ENCODE data around the gene MEI1.
A peak's percentile ranks its signal among the peaks of the same experiment; 100 is the strongest.
"Not testable (repeated sequence)": the region's sequence is repeated elsewhere in the genome, so short reads cannot be mapped to it uniquely, and the experiment has no call there.

MEI1 gene

GRCh38 chr22:41820447-41820846 lies 121.1 kb downstream of the MEI1 start:
- DNase-seq (ENCODE audit: low read depth in 2 of 2) = no peak

DNA sequence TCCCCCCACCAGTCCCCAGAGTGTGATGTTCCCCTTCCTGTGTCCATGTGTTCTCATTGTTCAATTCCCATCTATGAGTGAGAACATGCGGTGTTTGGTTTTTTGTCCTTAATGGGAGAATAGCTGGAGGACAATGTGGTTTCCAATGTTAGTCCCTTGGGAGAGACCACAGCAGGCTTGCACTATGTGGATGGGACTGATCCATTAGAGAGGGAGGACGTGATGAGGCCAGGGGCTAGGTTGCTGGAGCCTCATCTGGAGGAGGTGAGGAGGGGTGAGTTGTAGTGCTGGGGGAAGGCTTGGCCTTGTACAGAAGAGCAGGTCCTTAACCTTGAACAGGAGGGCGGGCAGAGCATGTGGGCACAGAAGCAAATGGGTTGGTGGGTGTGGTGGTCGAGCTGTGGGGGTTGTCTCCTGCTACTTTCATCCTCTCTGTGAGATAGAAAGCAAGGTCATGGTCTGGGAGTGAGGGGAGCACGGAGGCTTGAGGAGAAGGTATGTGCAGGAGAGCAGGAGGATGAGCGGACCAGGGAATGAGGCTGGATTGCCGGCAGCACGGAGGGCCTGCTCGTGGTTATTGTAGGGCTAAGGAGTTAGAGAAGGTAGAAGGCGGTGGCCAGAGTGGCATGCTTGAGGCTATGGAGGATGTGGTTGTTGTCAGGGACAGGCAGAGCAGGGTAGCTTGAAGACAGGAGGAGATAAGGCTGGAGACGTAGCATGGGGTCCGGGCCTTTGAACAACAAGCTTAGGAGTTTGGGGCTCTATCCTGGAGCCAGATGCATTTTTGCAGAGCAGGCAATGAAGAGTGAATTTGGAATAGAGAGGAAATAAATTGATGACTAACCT lies 122.4 kb downstream of the MEI1 start:
- DNase-seq (ENCODE audit: low read depth in 2 of 2) = no peak

- DNase-seq (ENCODE audit: low read depth in 2 of 2) = peak in 1 of 2 donors; percentile 46
These were observed 123.2 kb downstream of the MEI1 start for GRCh38 chr22:41822317-41823057.

GRCh38 chr22:41823797-41824196 lies 124.5 kb downstream of the MEI1 start:
- no peak for DNase-seq (ENCODE audit: low read depth in 2 of 2)

- DNase-seq (ENCODE audit: low read depth in 2 of 2) = no peak
These were observed 126.1 kb downstream of the MEI1 start for GRCh38 chr22:41825376-41825775.

GRCh38 chr22:41826021-41826420 lies 126.7 kb downstream of the MEI1 start:
- DNase-seq (ENCODE audit: low read depth in 2 of 2) = no peak

DNA sequence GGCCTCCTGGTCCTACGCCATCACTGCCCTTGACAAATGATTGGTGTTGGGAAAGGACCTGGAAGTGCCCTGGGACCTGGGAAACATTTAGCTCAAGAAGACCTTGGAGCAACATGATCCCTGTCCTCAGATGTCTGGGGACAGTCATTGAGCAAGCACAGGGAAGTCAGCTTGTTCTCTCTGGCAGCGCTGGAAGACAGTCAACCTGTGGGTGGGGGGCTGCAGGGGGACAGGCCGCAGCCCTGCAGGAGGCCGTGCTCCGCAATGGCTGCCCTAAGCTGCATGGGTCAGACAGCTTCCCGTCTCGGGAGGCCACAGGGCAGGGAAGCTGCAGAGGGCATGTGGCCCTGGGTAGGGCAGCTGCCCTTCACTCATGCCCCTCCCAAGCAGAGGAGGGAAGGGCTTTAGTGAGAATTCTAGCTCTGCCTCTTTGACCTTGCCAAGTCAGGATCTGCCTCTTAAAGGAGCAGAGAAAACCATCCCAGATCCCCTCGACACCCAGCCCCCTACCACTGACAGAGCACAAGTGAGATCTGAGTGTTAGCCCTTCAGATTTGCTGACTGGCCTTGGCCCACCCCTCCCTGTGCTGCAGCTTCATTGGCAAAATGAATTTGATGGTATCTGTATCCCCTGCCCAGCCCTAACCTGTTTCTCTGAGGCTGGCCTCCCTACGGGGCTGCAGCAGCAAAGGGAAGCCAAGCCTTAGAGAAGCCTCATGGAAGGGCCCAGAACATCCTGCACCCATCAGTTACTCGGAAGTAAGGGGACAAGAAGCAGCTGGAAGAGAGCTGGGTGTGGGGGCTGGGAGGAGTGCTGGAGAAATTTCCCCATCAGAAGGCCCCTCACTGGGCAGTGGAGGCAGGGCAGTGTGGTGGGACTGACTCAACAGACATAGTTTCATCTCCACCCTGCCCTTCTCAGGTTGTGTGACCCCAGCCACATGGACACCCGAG lies 127.4 kb downstream of the MEI1 start:
- no peak for DNase-seq (ENCODE audit: low read depth in 2 of 2)

DNA sequence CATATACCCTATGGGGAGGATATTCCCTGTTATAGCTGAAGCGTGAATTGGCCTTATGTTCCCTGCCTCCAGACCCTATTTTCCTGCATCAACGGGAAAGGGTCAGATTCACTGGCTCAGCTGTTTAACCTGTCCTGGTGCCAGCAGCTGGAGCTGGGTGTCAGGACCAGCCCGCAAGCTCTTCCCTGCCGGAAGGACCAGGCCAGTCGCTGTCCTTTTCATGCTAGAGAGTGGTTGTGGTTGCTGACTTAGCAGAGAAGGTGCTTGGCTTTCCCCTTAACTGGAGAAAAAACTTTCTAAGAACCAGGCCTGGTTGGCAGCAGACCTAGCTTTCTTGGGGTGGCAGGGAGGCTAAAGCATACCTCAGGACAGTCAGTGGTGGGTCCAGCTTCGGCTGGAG lies 128.4 kb downstream of the MEI1 start:
- no peak for DNase-seq (ENCODE audit: low read depth in 2 of 2)

DNA sequence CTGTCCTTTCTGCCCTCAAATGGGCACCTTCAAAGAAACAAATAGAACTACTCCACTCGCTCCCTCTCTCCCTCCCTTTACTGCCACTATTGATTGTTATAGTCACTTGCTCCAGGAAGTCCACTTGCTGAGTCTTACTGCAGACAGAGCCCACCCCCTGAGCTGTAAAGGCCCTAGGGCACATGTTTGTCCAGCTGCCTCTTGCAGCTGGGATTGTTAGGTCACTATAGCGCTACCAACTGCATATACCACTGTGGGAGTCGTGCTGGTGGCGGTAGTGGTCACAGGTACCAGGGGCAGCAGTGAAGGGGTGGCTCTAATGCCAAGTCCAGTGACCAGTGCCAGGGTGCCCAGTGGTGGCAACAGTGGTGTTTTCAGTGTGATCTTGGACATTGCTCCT lies 129.2 kb downstream of the MEI1 start:
- no peak for DNase-seq (ENCODE audit: low read depth in 2 of 2)

GRCh38 chr22:41830174-41830573 lies 130.9 kb downstream of the MEI1 start:
- no peak for DNase-seq (ENCODE audit: low read depth in 2 of 2)

DNA sequence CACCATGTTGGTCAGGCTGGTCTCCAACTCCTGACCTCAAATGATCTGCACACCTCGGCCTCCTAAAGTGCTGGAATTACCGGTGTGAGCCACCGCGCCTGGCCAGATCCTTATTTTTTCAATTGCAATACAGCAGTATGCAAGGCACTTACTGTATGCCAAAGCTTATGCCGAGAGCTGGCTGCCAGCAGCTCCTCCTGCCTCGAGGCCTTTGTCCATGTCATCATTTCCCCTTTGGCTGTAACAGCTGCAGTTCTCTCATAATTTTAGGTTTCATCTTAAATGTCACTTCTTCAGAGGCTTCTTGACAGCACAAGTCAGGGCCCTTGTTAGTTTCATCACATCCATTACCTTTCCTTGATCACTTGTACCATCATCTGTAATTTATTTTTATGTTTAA lies 132.1 kb downstream of the MEI1 start:
- no peak for DNase-seq (ENCODE audit: low read depth in 2 of 2)

DNA sequence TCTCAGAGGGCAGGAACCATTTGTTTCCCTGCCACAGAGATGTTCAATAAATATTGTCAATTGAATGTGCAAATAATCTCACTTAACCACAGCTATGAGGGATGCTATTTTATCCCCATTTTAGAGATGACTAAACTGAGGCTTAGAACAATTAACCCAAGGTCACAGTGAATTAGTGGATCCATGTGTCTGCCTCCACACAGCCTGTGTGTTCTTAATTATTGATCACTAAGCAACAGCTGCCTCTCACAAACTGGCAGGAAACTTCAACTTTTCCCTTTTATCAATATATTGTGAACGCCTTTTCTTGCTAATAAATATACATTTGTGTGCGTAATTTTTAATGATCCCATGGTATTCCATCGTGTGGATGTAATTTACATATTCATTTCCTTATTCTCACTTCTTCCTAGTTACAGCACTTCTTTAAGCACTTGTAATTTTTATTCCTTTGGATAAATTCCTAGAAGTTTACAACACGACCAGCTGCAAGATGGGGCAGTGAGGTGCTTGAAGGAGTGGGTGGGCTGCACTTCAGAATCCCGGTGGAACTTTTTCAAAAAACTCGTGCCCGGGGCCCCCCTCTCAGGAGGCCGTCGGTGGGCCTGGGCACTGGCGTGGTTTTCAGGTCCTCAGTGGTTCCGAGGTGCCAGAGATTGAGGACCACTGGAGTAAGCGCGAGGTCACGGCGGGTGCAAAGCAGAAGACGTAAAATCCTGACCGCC lies 132.7 kb downstream of the MEI1 start:
- no peak for DNase-seq (ENCODE audit: low read depth in 2 of 2)

GRCh38 chr22:41832553-41833368 lies 133.5 kb downstream of the MEI1 start, which contains the start of gene SREBF2:
TSS of gene SREBF2 (plus strand) at chr22:41833105. CDS start at chr22:41833271, 166 bp downstream.
- DNase-seq (ENCODE audit: low read depth in 2 of 2) = peak; percentile 97

GRCh38 chr22:41833369-41834004 lies 134.2 kb downstream of the MEI1 start:
- DNase-seq (ENCODE audit: low read depth in 2 of 2) = peak in 1 of 2 donors; percentile 36

GRCh38 chr22:41834005-41834944 lies 135.0 kb downstream of the MEI1 start:
- no peak for DNase-seq (ENCODE audit: low read depth in 2 of 2)

DNA sequence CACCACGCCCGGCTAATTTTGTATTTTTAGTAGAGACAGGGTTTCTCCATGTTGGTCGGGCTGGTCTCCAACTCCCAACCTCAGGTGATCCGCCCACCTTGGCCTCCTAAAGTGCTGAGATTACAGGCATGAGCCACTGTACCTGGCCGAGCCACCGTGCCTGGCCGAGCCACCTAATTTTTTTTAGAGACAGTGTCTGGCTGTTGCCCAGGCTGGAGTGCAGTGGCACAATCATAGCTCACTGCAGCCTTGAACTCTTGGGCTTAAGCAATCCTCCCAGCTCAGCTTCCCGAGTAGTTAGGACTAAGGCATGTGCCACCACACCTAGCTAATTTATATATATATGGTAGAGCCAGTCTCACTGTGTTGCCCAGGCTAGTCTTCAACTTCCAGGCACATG lies 136.2 kb downstream of the MEI1 start:
- DNase-seq (ENCODE audit: low read depth in 2 of 2) = not testable (repeated sequence)

- no peak for DNase-seq (ENCODE audit: low read depth in 2 of 2)
These were observed 137.2 kb downstream of the MEI1 start for GRCh38 chr22:41836551-41836950.

GRCh38 chr22:41838842-41839618 lies 139.7 kb downstream of the MEI1 start:
- DNase-seq (ENCODE audit: low read depth in 2 of 2) = no peak

Data from stimulated activated CD4-positive, alpha-beta T cell treated with anti-CD3 and anti-CD28 coated beads, Interleukin-1b, Interleukin-23, amount 100 ng/mL, for 4 hours (primary cell).